Measurements from ENCODE around the gene PLOD2. TPM values are rescaled to one million over a fixed set of nuclear protein-coding genes. Genes with fewer than 3 reads are reported as not detected.

The PLOD2 gene
- total and polyA plus RNA-seq, 9 of the 15 experiments (the other 6 are each of a cell fraction or from before 2014, with no cell fraction given): 0.18 to 1.5 (median 0.58) TPM

DNA sequence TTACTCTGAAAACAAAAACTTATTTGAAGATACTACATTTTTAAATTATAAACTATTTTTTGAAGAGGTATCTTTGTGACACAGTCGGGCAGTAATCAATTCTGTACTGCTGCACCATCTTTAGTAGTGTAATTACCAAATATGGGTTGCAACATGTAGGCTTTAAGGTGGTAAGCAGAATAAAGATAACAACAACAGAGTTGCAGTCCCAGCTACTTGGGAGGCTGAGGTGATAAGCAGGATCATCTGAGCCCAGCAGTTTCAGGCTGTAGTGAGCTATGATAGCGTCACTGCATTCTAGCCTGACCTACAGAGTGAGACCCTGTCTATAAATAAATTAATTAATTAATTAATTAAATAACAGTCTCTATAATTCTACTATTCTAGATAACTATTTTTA, 6.0 kb downstream of the PLOD2 start:
- Histone ChIP-seq H3K4me1 (replicated peaks in 1 of 2; ENCODE audit: control insufficient read depth in 2 of 2, insufficient read depth in 2 of 2, low read length in 2 of 2) (no peaks in the 10 kb centered on the region), H3K4me3 (no peak overlapping the region), H3K9me3 (replicated peaks; ENCODE audit: control insufficient read depth, insufficient read depth, low read depth, low read length) (no peaks in the 10 kb centered on the region), H3K27me3 (ENCODE audit: control insufficient read depth in 2 of 2, insufficient read depth in 2 of 2, low read length in 2 of 2) (no peaks in the 10 kb centered on the region), H2AFZ (ENCODE audit: low read depth, low read length) (no peak overlapping the region), H4K20me1 (replicated peaks; ENCODE audit: control insufficient read depth, insufficient read depth, low read length) (no peaks in the 10 kb centered on the region), H3K79me2 (ENCODE audit: control insufficient read depth, insufficient read depth, low read length) (no peaks in the 10 kb centered on the region), H3K27ac (ENCODE audit: extremely low read depth, low read depth, low read length) (no peak overlapping the region), H3K9me1 (ENCODE audit: control insufficient read depth, insufficient read depth, low read length) (no peaks in the 10 kb centered on the region), H3K36me3 (ENCODE audit: control insufficient read depth, insufficient read depth, low read length) (no peaks in the 10 kb centered on the region), H3K4me2 (ENCODE audit: insufficient read depth, low read length) (no peak overlapping the region), H3K9ac (ENCODE audit: insufficient read depth in 1 of 2, low read depth in 2 of 2, low read length in 2 of 2) (no peak overlapping the region)
- WGBS (ENCODE audit: insufficient coverage, low coverage, missing lambda C conversion rate): 0% methylated on average over 2 of the region's 2 CpGs
- POLR2A ChIA-PET: no interaction called here
- BruUV-seq (replicated peaks): no TSS peak
- CTCF ChIA-PET (ENCODE audit: low intra/inter-chr PET ratio): no interaction called here
- FAIRE-seq (no peak), DNase-seq (ENCODE audit: extremely low read depth in 1 of 4, low spot score in 3 of 4) (peak in 1 of 4 experiments; percentile 12), ATAC-seq (no peak)
- in situ Hi-C loops (cut with MboI): no loop called here
- TF ChIP-seq EP400 (IDR thresholded peaks at IDR 0.05) (no peak), CEBPG (CRISPR knock-in tag; IDR thresholded peaks at IDR 0.05) (no peak), CEBPG (tag; conservative IDR thresholded peaks at IDR 0.05 in 1 of 2, IDR thresholded peaks at IDR 0.05 in 1 of 2) (no peak), ZNF583 (CRISPR knock-in tag; IDR thresholded peaks at IDR 0.05) (no peak), CBFA2T3 (IDR thresholded peaks at IDR 0.05) (peak; percentile 33), TCF3 (CRISPR knock-in tag; IDR thresholded peaks at IDR 0.05) (peak; percentile 19)
- intact Hi-C loops (cut with micrococcal nuclease): no loop called here

DNA sequence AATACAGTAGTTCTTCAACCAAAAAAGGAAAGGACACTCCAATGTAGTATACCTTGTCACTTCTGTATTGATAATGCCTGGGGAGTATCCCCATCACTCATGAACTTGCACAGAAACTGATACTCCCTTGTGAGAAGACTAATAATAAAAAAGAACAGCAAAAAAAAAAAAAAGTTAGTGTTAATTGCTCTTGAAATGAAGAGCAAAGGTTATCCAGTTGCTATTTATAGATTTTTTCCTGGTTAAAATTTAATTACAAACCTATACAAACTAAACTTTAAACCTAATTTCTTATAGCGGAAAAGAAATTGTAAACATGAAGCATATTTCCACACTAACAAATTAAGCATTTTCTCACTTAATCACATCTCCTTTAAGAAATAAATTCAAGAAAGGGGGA, 6.7 kb downstream of the PLOD2 start:
- Histone ChIP-seq H2AFZ (ENCODE audit: low read depth, low read length) (no peak overlapping the region), H3K4me1 (replicated peaks in 1 of 2; ENCODE audit: control insufficient read depth in 2 of 2, insufficient read depth in 2 of 2, low read length in 2 of 2) (no peaks in the 10 kb centered on the region), H3K36me3 (ENCODE audit: control insufficient read depth, insufficient read depth, low read length) (no peaks in the 10 kb centered on the region), H3K4me2 (ENCODE audit: insufficient read depth, low read length) (no peak overlapping the region), H4K20me1 (replicated peaks; ENCODE audit: control insufficient read depth, insufficient read depth, low read length) (no peaks in the 10 kb centered on the region), H3K9ac (ENCODE audit: insufficient read depth in 1 of 2, low read depth in 2 of 2, low read length in 2 of 2) (no peak overlapping the region), H3K9me3 (replicated peaks; ENCODE audit: control insufficient read depth, insufficient read depth, low read depth, low read length) (no peaks in the 10 kb centered on the region), H3K9me1 (ENCODE audit: control insufficient read depth, insufficient read depth, low read length) (no peaks in the 10 kb centered on the region), H3K4me3 (no peak overlapping the region), H3K27me3 (ENCODE audit: control insufficient read depth in 2 of 2, insufficient read depth in 2 of 2, low read length in 2 of 2) (no peaks in the 10 kb centered on the region), H3K27ac (ENCODE audit: extremely low read depth, low read depth, low read length) (no peak overlapping the region), H3K79me2 (ENCODE audit: control insufficient read depth, insufficient read depth, low read length) (no peaks in the 10 kb centered on the region)
- ChIA-PET POLR2A (no interaction called here), CTCF (ENCODE audit: low intra/inter-chr PET ratio) (no interaction called here)
- intact Hi-C loops (cut with micrococcal nuclease) (no loop called here), in situ Hi-C loops (cut with MboI) (no loop called here)
- no peak for DNase-seq (ENCODE audit: extremely low read depth in 1 of 4, low spot score in 3 of 4)
- no peak for ATAC-seq
- 0% methylated on average over 1 of the region's 1 CpG for WGBS (ENCODE audit: insufficient coverage, low coverage, missing lambda C conversion rate)
- no peak for FAIRE-seq
- no TSS peak for BruUV-seq (replicated peaks)
- TF ChIP-seq SMARCB1 (IDR thresholded peaks at IDR 0.05; ENCODE audit: insufficient read length, low read depth): no peak
- no peak for TF ChIP-seq MCM3 (IDR thresholded peaks at IDR 0.05)
- TF ChIP-seq GTF2E2 (tag; IDR thresholded peaks at IDR 0.05): no peak
- no peak for TF ChIP-seq TGIF2 (CRISPR knock-in tag; IDR thresholded peaks at IDR 0.05)
- TF ChIP-seq, protein P1, sequence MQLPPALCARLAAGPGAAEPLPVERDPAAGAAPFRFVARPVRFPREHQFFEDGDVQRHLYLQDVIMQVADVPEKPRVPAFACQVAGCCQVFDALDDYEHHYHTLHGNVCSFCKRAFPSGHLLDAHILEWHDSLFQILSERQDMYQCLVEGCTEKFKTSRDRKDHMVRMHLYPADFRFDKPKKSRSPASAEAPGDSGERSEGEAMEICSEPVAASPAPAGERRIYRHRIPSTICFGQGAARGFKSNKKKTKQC (CRISPR knock-in tag; IDR thresholded peaks at IDR 0.05): no peak
- TF ChIP-seq CHD1 (IDR thresholded peaks at IDR 0.05; ENCODE audit: low read length): no peak
- TF ChIP-seq ZNF408 (CRISPR knock-in tag; IDR thresholded peaks at IDR 0.05; ENCODE audit: low read depth): no peak
- TF ChIP-seq, protein P2, sequence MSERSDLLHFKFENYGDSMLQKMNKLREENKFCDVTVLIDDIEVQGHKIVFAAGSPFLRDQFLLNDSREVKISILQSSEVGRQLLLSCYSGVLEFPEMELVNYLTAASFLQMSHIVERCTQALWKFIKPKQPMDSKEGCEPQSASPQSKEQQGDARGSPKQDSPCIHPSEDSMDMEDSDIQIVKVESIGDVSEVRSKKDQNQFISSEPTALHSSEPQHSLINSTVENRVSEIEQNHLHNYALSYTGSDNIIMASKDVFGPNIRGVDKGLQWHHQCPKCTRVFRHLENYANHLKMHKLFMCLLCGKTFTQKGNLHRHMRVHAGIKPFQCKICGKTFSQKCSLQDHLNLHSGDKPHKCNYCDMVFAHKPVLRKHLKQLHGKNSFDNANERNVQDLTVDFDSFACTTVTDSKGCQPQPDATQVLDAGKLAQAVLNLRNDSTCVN (CRISPR knock-in tag; IDR thresholded peaks at IDR 0.05): no peak
- no peak for TF ChIP-seq ARHGAP35 (IDR thresholded peaks at IDR 0.05; ENCODE audit: partially characterized antibody)
- no peak for TF ChIP-seq ZNF133 (CRISPR knock-in tag; IDR thresholded peaks at IDR 0.05)
- no peak for TF ChIP-seq ZNF76 (CRISPR knock-in tag; IDR thresholded peaks at IDR 0.05; ENCODE audit: borderline replicate concordance)
- TF ChIP-seq FOXM1 (IDR thresholded peaks at IDR 0.05; ENCODE audit: low read depth): no peak
- no peak for TF ChIP-seq FOXM1 (CRISPR knock-in tag; IDR thresholded peaks at IDR 0.05; ENCODE audit: low read depth)
- no peak for TF ChIP-seq HMG20A (CRISPR knock-in tag; conservative IDR thresholded peaks at IDR 0.05)
